Measurements from ENCODE around the gene PRKCE.

DNA sequence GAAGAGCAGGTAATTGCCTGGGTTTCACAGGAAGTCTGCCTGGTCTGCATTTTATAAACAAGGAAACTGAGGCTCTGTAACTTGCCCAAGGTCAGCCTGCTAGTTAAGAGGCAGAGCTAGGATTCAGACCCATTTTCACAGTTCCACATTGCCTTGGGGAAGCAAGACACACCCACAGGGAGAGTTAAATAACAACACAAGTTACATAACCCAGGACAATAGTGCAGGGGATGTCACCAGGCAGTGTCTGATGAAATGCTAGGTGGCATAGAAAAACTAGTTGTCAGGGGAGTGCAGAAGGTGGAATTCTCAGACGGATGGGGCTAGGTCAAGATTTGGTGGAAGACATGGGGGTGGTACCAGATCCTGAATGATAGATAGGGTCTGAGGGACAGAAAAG lies 69.7 kb downstream of the PRKCE start:
- TF ChIP-seq, protein P1, sequence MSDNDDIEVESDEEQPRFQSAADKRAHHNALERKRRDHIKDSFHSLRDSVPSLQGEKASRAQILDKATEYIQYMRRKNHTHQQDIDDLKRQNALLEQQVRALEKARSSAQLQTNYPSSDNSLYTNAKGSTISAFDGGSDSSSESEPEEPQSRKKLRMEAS (IDR thresholded peaks at IDR 0.05; ENCODE audit: low read depth) = no peak
- TF ChIP-seq, protein P2, sequence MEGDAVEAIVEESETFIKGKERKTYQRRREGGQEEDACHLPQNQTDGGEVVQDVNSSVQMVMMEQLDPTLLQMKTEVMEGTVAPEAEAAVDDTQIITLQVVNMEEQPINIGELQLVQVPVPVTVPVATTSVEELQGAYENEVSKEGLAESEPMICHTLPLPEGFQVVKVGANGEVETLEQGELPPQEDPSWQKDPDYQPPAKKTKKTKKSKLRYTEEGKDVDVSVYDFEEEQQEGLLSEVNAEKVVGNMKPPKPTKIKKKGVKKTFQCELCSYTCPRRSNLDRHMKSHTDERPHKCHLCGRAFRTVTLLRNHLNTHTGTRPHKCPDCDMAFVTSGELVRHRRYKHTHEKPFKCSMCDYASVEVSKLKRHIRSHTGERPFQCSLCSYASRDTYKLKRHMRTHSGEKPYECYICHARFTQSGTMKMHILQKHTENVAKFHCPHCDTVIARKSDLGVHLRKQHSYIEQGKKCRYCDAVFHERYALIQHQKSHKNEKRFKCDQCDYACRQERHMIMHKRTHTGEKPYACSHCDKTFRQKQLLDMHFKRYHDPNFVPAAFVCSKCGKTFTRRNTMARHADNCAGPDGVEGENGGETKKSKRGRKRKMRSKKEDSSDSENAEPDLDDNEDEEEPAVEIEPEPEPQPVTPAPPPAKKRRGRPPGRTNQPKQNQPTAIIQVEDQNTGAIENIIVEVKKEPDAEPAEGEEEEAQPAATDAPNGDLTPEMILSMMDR (IDR thresholded peaks at IDR 0.05) = no peak
- TF ChIP-seq, protein P3, sequence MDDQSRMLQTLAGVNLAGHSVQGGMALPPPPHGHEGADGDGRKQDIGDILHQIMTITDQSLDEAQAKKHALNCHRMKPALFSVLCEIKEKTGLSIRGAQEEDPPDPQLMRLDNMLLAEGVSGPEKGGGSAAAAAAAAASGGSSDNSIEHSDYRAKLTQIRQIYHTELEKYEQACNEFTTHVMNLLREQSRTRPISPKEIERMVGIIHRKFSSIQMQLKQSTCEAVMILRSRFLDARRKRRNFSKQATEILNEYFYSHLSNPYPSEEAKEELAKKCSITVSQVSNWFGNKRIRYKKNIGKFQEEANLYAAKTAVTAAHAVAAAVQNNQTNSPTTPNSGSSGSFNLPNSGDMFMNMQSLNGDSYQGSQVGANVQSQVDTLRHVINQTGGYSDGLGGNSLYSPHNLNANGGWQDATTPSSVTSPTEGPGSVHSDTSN (IDR thresholded peaks at IDR 0.05) = no peak
- no peak for TF ChIP-seq YY1 (IDR thresholded peaks at IDR 0.05; ENCODE audit: low read depth)

Data from SK-N-SH (cell line).